Measurements from ENCODE around the gene SHISA6. TPM values are rescaled to one million over a fixed set of nuclear protein-coding genes. Genes with fewer than 3 reads are reported as not detected.

The SHISA6 gene
- total RNA-seq, 2 donors from 2014 or later = under 0.01 to 0.52 TPM

DNA sequence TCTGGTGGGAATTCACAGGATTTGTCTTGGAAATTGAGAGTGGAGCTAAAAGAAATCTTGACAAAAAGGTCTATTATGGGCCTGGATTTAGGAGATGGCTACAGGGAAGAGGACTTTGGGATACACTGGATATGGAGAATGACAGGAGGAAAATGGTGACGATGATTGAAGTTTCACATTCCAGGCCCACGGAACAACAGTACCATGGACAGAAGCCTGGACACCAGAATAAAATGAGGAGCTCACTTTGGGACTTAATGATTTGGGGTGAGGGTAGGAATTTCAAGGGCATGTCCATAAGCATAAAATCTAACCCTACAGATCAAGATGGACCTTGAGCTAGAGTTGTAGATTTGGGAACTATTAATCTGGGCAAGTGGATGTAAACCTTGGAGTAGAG lies 309.4 kb downstream of the SHISA6 start:
- no peak for ATAC-seq
- no peak overlapping the region for H3K4me3 ChIP-seq
- DNase-seq = no peak
- no peak for TF ChIP-seq POLR2A (IDR thresholded peaks at IDR 0.05)
- TF ChIP-seq, protein P1, sequence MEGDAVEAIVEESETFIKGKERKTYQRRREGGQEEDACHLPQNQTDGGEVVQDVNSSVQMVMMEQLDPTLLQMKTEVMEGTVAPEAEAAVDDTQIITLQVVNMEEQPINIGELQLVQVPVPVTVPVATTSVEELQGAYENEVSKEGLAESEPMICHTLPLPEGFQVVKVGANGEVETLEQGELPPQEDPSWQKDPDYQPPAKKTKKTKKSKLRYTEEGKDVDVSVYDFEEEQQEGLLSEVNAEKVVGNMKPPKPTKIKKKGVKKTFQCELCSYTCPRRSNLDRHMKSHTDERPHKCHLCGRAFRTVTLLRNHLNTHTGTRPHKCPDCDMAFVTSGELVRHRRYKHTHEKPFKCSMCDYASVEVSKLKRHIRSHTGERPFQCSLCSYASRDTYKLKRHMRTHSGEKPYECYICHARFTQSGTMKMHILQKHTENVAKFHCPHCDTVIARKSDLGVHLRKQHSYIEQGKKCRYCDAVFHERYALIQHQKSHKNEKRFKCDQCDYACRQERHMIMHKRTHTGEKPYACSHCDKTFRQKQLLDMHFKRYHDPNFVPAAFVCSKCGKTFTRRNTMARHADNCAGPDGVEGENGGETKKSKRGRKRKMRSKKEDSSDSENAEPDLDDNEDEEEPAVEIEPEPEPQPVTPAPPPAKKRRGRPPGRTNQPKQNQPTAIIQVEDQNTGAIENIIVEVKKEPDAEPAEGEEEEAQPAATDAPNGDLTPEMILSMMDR (IDR thresholded peaks at IDR 0.05) = no peak
- no peaks in the 10 kb centered on the region for H3K9me3 ChIP-seq
- intact Hi-C loops (cut with DNase I) = no loop called here
- 83 to 98% methylated on average over 2 of the region's 2 CpGs for WGBS, 2 donors
- no peaks in the 10 kb centered on the region for H3K36me3 ChIP-seq (replicated peaks in 1 of 2; ENCODE audit: insufficient read depth in 1 of 2, low read depth in 2 of 2)
- H3K4me1 ChIP-seq = peaks cover 3% of the 10 kb centered on the region
- H3K27me3 ChIP-seq = no peaks in the 10 kb centered on the region
- H3K27ac ChIP-seq = no peak overlapping the region

DNA sequence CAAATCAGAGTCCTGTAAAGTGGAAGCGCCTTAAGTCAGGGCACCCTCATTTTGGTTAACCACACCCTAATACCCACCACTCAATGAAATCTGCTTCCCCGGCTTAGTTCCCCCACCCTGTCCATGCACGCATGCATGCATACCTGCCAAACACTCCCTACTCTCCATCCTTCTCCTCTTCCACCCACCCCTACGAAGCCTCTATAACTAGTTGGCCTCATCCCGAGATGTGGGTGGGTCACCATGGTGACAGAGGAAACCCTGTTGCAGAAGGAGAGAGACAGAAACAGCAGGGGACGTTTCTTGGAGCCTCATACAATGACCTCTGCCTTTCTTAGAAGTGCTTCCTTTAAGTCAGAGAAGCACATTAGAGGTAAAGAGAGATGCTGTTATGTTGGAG lies 310.4 kb downstream of the SHISA6 start:
- no peak for ATAC-seq
- Histone ChIP-seq H3K36me3 (replicated peaks in 1 of 2; ENCODE audit: insufficient read depth in 1 of 2, low read depth in 2 of 2) (no peaks in the 10 kb centered on the region), H3K4me3 (no peak overlapping the region), H3K4me1 (no peaks in the 10 kb centered on the region), H3K27me3 (no peaks in the 10 kb centered on the region), H3K27ac (no peak overlapping the region), H3K9me3 (no peaks in the 10 kb centered on the region)
- WGBS, 2 donors = 69 to 88% methylated on average over 6 of the region's 6 CpGs
- TF ChIP-seq, protein P1 (IDR thresholded peaks at IDR 0.05) = no peak
- TF ChIP-seq POLR2A (IDR thresholded peaks at IDR 0.05) = no peak
- intact Hi-C loops (cut with DNase I) = no loop called here
- DNase-seq = no peak

DNA sequence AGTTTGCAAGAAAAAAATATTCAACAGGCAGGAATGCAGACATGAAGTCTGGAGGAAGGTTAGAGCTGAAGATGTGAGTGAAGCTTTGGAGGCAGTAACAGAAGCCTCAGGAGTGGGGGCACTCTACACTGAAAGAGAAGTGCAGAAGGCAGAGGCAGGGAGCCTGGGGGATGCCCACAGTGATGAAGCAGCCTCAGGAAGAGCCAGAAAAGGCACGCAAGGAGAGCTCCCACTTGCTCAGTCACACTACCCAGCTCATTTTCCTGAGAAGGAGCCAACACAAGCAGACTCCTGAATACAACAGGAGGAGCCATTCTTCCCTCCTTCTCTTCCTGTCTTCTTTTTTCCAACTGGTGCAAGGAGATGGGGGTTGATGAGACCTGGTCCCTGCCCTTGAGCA lies 312.1 kb downstream of the SHISA6 start:
- intact Hi-C loops (cut with DNase I) = no loop called here
- ATAC-seq (no peak), DNase-seq (no peak)
- no peaks in the 10 kb centered on the region for H3K36me3 ChIP-seq (replicated peaks in 1 of 2; ENCODE audit: insufficient read depth in 1 of 2, low read depth in 2 of 2)
- H3K27me3 ChIP-seq = no peaks in the 10 kb centered on the region
- H3K4me1 ChIP-seq = no peaks in the 10 kb centered on the region
- WGBS, 2 donors = 71 to 80% methylated on average over 1 of the region's 1 CpG
- H3K9me3 ChIP-seq = no peaks in the 10 kb centered on the region
- H3K4me3 ChIP-seq = no peak overlapping the region
- no peak for TF ChIP-seq POLR2A (IDR thresholded peaks at IDR 0.05)
- TF ChIP-seq, protein P1 (IDR thresholded peaks at IDR 0.05) = no peak
- no peak overlapping the region for H3K27ac ChIP-seq

DNA sequence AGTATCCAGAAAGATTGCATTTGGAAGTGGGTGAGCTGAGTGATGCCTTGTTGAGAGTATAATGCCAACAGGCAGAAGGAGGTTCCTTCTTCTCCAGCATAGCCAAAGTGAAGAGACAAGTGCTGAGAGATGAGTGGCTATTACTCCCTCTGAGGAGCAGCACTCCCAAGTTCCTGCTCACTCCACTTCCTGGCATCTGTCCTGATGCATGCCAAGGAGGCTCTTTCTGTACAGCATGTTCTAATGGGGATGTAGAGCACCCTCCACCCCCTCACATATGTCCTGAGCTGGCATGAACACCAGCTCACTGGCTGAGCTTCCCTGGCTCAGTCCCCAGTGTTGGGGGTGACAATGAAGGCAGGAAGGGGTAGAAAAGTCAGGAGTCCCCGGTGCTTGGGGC lies 313.0 kb downstream of the SHISA6 start:
- DNase-seq (no peak), ATAC-seq (no peak)
- WGBS, 2 donors = 67 to 76% methylated on average over 1 of the region's 1 CpG
- Histone ChIP-seq H3K27me3 (no peaks in the 10 kb centered on the region), H3K27ac (no peak overlapping the region), H3K36me3 (replicated peaks in 1 of 2; ENCODE audit: insufficient read depth in 1 of 2, low read depth in 2 of 2) (no peaks in the 10 kb centered on the region), H3K4me1 (no peaks in the 10 kb centered on the region), H3K9me3 (no peaks in the 10 kb centered on the region), H3K4me3 (no peak overlapping the region)
- TF ChIP-seq, protein P1 (IDR thresholded peaks at IDR 0.05) = no peak
- no peak for TF ChIP-seq POLR2A (IDR thresholded peaks at IDR 0.05)
- intact Hi-C loops (cut with DNase I) = no loop called here

DNA sequence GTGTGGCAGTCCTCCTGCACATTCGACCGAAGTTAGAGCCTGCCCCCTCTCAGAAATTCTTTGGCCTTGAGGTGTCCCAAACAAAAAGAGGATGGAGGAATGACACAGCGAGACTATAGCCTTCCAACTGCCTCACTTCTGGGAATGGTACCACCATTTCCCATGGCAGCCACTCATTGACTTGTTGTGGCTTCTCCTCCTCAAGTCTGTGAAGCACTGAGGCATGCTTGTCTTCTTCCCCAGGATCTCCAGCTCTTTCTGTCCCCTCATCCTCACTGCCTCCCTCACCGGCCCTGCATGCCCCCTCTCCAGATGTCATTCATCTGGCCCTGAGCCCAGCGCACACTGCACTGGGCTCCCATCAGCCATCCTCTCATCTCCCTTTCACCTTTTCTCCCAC lies 313.5 kb downstream of the SHISA6 start:
- H3K27me3 ChIP-seq = no peaks in the 10 kb centered on the region
- no peaks in the 10 kb centered on the region for H3K4me1 ChIP-seq
- DNase-seq (no peak), ATAC-seq (no peak)
- WGBS, 2 donors = 73 to 75% methylated on average over 5 of the region's 5 CpGs
- H3K36me3 ChIP-seq (replicated peaks in 1 of 2; ENCODE audit: insufficient read depth in 1 of 2, low read depth in 2 of 2) = no peaks in the 10 kb centered on the region
- no peaks in the 10 kb centered on the region for H3K9me3 ChIP-seq
- no peak overlapping the region for H3K4me3 ChIP-seq
- intact Hi-C loops (cut with DNase I) = no loop called here
- TF ChIP-seq, protein P1 (IDR thresholded peaks at IDR 0.05) = no peak
- no peak for TF ChIP-seq POLR2A (IDR thresholded peaks at IDR 0.05)
- no peak overlapping the region for H3K27ac ChIP-seq
